HepG2 (cell line): ENCODE results near the gene KCNK2. TPM values are rescaled to one million over a fixed set of nuclear protein-coding genes. Genes with fewer than 3 reads are reported as not detected.

ENCODE experiments used
- ATAC-seq: fragments of 200-7000 bp; cut with Tn5 transposase; 3 replicates; pipeline ENCODE4 v1.9.1; 2020; ENCODE audit warnings: mild to moderate bottlenecking, moderate library complexity
- BruUV-seq: library from RNA; stranded (reverse); fragments of 400-500 nt; replicated peaks from 2 replicates; lab custom pipeline; 2021; lab: Mats Ljungman, UMichigan
- CTCF ChIA-PET: fragments of 300-600 bp; formaldehyde crosslinking; extraction: SDS; loops from one replicate; lab custom pipeline; 2021; ENCODE audit warnings: low total read pairs, inconsistent platforms, low intra/inter-chr PET ratio; lab: Yijun Ruan, JAX
- POLR2A ChIA-PET: fragments of 350-600 bp; sonication (Branson Sonifier 250); formaldehyde crosslinking; loops from one replicate; lab custom pipeline; 2020; ENCODE audit warnings: antibody characterized with exemption, inconsistent platforms; lab: Yijun Ruan, JAX
- DNase-seq: peaks from one replicate; pipeline ENCODE4 v3.0.0-alpha.2; 2015; ENCODE audit warnings: low spot score
- FAIRE-seq: peaks from 3 replicates; lab custom pipeline; 2011; peaks lifted over from hg19 to GRCh38; lab: Jason Lieb, UNC
- H2AFZ ChIP-seq: one replicate; pipeline ENCODE4 v1.6.1; 2011; ENCODE audit warnings: low read length, inconsistent platforms
- H3K27ac ChIP-seq: fragments of 300-600 bp; 3 replicates; pipeline ENCODE4 v1.8.0; 2011; ENCODE audit warnings: mixed run types, mild to moderate bottlenecking, mixed read lengths, low read length, inconsistent platforms; ENCODE audit not compliant: insufficient read depth; ENCODE audit errors: extremely low read length
- H3K27me3 ChIP-seq, 2 experiments: fragments of 200-600 bp in 1 of 2; 2 replicates in 1 of 2; 3 replicates in 1 of 2; pipeline versions ENCODE4 v1.6.0 to v1.8.0; 2011; ENCODE audit warnings: low read length in 2 of 2, mild to moderate bottlenecking in 2 of 2, moderate library complexity in 2 of 2, inconsistent platforms in 1 of 2; ENCODE audit not compliant: insufficient read depth in 2 of 2, control insufficient read depth in 1 of 2
- H3K36me3 ChIP-seq, 2 experiments: fragments of 200-600 bp in 1 of 2; replicated peaks in 1 of 2; 2 replicates in 1 of 2; 3 replicates in 1 of 2; pipeline versions ENCODE4 v1.5.1 to v1.8.0; 2011; ENCODE audit warnings: low read length in 2 of 2, inconsistent platforms in 1 of 2; ENCODE audit not compliant: insufficient read depth in 2 of 2, control insufficient read depth in 1 of 2
- H3K4me1 ChIP-seq: 2 replicates; pipeline ENCODE4 v1.5.1; 2012; ENCODE audit warnings: low read length, inconsistent platforms; ENCODE audit not compliant: insufficient read depth
- H3K4me2 ChIP-seq: 2 replicates; pipeline ENCODE4 v1.6.0; 2011; ENCODE audit warnings: low read depth, low read length, inconsistent platforms
- H3K4me3 ChIP-seq, 3 experiments: fragments of 200-600 bp in 1 of 3; sonication (generic), shearing (Covaris generic) in 1 of 3; replicated peaks in 1 of 3; 2 replicates each; pipeline ENCODE4 v1.5.1; 2011 to 2016; ENCODE audit warnings: low read length in 3 of 3, inconsistent platforms in 2 of 3, low read depth in 2 of 3, mild to moderate bottlenecking in 2 of 3, control low read depth in 1 of 3, mixed read lengths in 1 of 3; ENCODE audit not compliant: insufficient read depth in 1 of 3
- H3K79me2 ChIP-seq: one replicate; pipeline ENCODE4 v1.6.1; 2011; ENCODE audit warnings: low read length, inconsistent platforms; ENCODE audit not compliant: insufficient read depth
- H3K9ac ChIP-seq: 2 replicates; pipeline ENCODE4 v1.6.0; 2011; ENCODE audit warnings: mild to moderate bottlenecking, low read depth, low read length, inconsistent platforms; ENCODE audit not compliant: insufficient read depth
- H3K9me3 ChIP-seq: 2 replicates; pipeline ENCODE4 v1.5.1; 2012; ENCODE audit warnings: mild to moderate bottlenecking, low read length
- H4K20me1 ChIP-seq: 2 replicates; pipeline ENCODE4 v1.6.0; 2011; ENCODE audit warnings: inconsistent platforms, mild to moderate bottlenecking, low read length, moderate library complexity; ENCODE audit not compliant: insufficient read depth
- FOXO1 ChIP-seq: sonication (generic); formaldehyde crosslinking; IDR thresholded peaks from 2 replicates; pipeline ENCODE4 v1.4.0; 2020; ENCODE audit warnings: missing genetic modification reagents
- GATAD1 ChIP-seq: IDR thresholded peaks from 2 replicates; pipeline ENCODE4 v1.6.1; 2016; ENCODE audit warnings: missing genetic modification reagents, missing compliant biosample characterization
- HIC2 ChIP-seq: sonication (generic); formaldehyde crosslinking; IDR thresholded peaks from 2 replicates; pipeline ENCODE4 v1.9.0; 2022; ENCODE audit warnings: low read depth, missing genetic modification reagents
- HNRNPK ChIP-seq: fragments of 200-400 bp; formaldehyde crosslinking; IDR thresholded peaks from 2 replicates; pipeline ENCODE4 v1.6.1; 2018; ENCODE audit warnings: low read length, low read depth, moderate library complexity, mild to moderate bottlenecking; ENCODE audit not compliant: poor library complexity, severe bottlenecking
- KDM5B ChIP-seq: sonication (generic); formaldehyde crosslinking; IDR thresholded peaks from 2 replicates; pipeline ENCODE4 v1.4.0; 2020; ENCODE audit warnings: missing genetic modification reagents, mild to moderate bottlenecking, borderline replicate concordance
- SAFB2 ChIP-seq: sonication (generic); formaldehyde crosslinking; IDR thresholded peaks from 2 replicates; pipeline ENCODE4 v1.5.1; 2020; ENCODE audit warnings: missing genetic modification reagents, low read depth, mild to moderate bottlenecking, borderline replicate concordance
- ZNF34 ChIP-seq: sonication (generic); formaldehyde crosslinking; IDR thresholded peaks from 2 replicates; pipeline ENCODE4 v1.4.0; 2020; ENCODE audit warnings: mild to moderate bottlenecking, missing genetic modification reagents, borderline replicate concordance
- WGBS: methylation state at CpG from one replicate; pipeline ENCODE4 v1.1.6; 2017; ENCODE audit warnings: low lambda C conversion rate; 5-methylcytosine and 5-hydroxymethylcytosine counted together
- in situ Hi-C: cut with HindIII; loops from 2 replicates; pipeline ENCODE4 v1.10.0; 2017; ENCODE audit warnings: low pct_unique_long_range_greater_than_20kb; ENCODE audit not compliant: extremely low pct_ligation_motif_present
- intact Hi-C: fragments of 100-400 bp; cut with micrococcal nuclease; formaldehyde crosslinking; loops from one replicate; pipeline ENCODE4 v1.10.0; 2022; ENCODE audit not compliant: unreplicated experiment
- polyA plus RNA-seq, 8 experiments: library from polyadenylated mRNA; depleted of rRNA in 3 of 8; stranded (reverse) in 7 of 8; unstranded in 1 of 8; fragments of >200 nt; fragmentation: Illumina TruSeq in 4 of 8; extraction: Trizol in 4 of 8; gene quantifications; 2 replicates each; pipeline versions ENCODE4 v1.2.1 to v1.2.3, GENCODE V29; 2011 to 2016; ENCODE audit warnings: low read depth in 4 of 8, missing spikeins in 1 of 8, mixed read lengths in 1 of 8; ENCODE audit not compliant: insufficient read depth in 1 of 8
- total RNA-seq, 5 experiments: library from RNA; depleted of rRNA; stranded (reverse); fragments of >200 nt; fragmentation: Illumina TruSeq; extraction: Trizol; gene quantifications; 2 replicates each; pipeline ENCODE4 v1.2.3, GENCODE V29; 2016; ENCODE audit warnings: low read depth in 1 of 5

KCNK2 gene
- total and polyA plus RNA-seq, 2 of the 13 experiments (the other 11 are each of a cell fraction or from before 2014, with no cell fraction given), result not detected

- 2% methylated on average over 2 of the region's 2 CpGs for WGBS
- FAIRE-seq, result no peak
Observed at GRCh38 chr1:215201283-215201682, 118.7 kb downstream of the KCNK2 start.

GRCh38 chr1:215202868-215203267 lies 120.3 kb downstream of the KCNK2 start:
- Histone ChIP-seq H4K20me1 (no peaks in the 10 kb centered on the region), H3K9me3 (no peaks in the 10 kb centered on the region), H3K4me1 (no peaks in the 10 kb centered on the region), H3K4me3 (no peak overlapping the region), H3K36me3 (no peaks in the 10 kb centered on the region), H3K9ac (no peak overlapping the region), H3K27me3 (no peaks in the 10 kb centered on the region), H3K27ac (no peak overlapping the region), H3K79me2 (no peaks in the 10 kb centered on the region), H2AFZ (no peak overlapping the region), H3K4me2 (no peak overlapping the region)
- FAIRE-seq, result no peak
- in situ Hi-C loops (no loop called here), intact Hi-C loops (no loop called here)
- BruUV-seq, result no TSS peak
- no peak for TF ChIP-seq GATAD1 (CRISPR knock-in tag)
- peak; percentile 33 for TF ChIP-seq HNRNPK
- DNase-seq, result no peak
- WGBS, result 0% methylated on average over 2 of the region's 2 CpGs
- ChIA-PET CTCF (no interaction called here), POLR2A (no interaction called here)
- ATAC-seq, result no peak

More at GRCh38 chr1:215201283-215201682, 118.7 kb downstream of the KCNK2 start:
- intact Hi-C loops, result no loop called here
- ATAC-seq, result no peak
- in situ Hi-C loops, result no loop called here
- Histone ChIP-seq H3K27me3 (no peaks in the 10 kb centered on the region), H3K4me1 (no peaks in the 10 kb centered on the region), H3K9ac (no peak overlapping the region), H3K79me2 (no peaks in the 10 kb centered on the region), H4K20me1 (no peaks in the 10 kb centered on the region), H3K4me2 (no peak overlapping the region), H3K4me3 (no peak overlapping the region), H3K27ac (no peak overlapping the region), H3K9me3 (no peaks in the 10 kb centered on the region), H2AFZ (no peak overlapping the region), H3K36me3 (no peaks in the 10 kb centered on the region)
- TF ChIP-seq FOXO1 (CRISPR knock-in tag) (no peak), KDM5B (no peak), SAFB2 (CRISPR knock-in tag) (no peak), HIC2 (CRISPR knock-in tag) (no peak), ZNF34 (CRISPR knock-in tag) (no peak)
- BruUV-seq, result no TSS peak
- DNase-seq, result no peak
- ChIA-PET CTCF (no interaction called here), POLR2A (no interaction called here)
